ENCODE data around the gene PDE6H. TPM values are rescaled to one million over a fixed set of nuclear protein-coding genes. Genes with fewer than 3 reads are reported as not detected.

Gene PDE6H
- total and polyA plus RNA-seq, 4 donors, result 0.21 to 0.89 (median 0.35) TPM; not detected in 1

GRCh38 chr12:14950421-14950820, 22.4 kb upstream of the PDE6H start:
- no peak for DNase-seq (ENCODE audit: low read depth in 4 of 6, low spot score in 6 of 6)
- Histone ChIP-seq H3K4me1 (ENCODE audit: control insufficient read depth, insufficient read depth, low read length) (peaks cover 3% of the 10 kb centered on the region), H3K27me3 (ENCODE audit: control insufficient read depth, insufficient read depth, low read length) (no peaks in the 10 kb centered on the region), H3K9me3 (ENCODE audit: control insufficient read depth, insufficient read depth, low read length) (no peaks in the 10 kb centered on the region), H3K27ac (ENCODE audit: low read depth, low read length) (no peak overlapping the region), H3K36me3 (ENCODE audit: control insufficient read depth, insufficient read depth, low read length) (no peaks in the 10 kb centered on the region), H3K4me3 (ENCODE audit: low read depth, low read length) (no peak overlapping the region)
- 88% methylated on average over 1 of the region's 4 CpGs for WGBS (ENCODE audit: insufficient coverage)

- Histone ChIP-seq H3K27me3 (ENCODE audit: control insufficient read depth, insufficient read depth, low read length) (no peaks in the 10 kb centered on the region), H3K4me1 (ENCODE audit: control insufficient read depth, insufficient read depth, low read length) (peaks cover 3% of the 10 kb centered on the region), H3K9me3 (ENCODE audit: control insufficient read depth, insufficient read depth, low read length) (no peaks in the 10 kb centered on the region), H3K4me3 (ENCODE audit: low read depth, low read length) (no peak overlapping the region), H3K36me3 (ENCODE audit: control insufficient read depth, insufficient read depth, low read length) (no peaks in the 10 kb centered on the region), H3K27ac (ENCODE audit: low read depth, low read length) (no peak overlapping the region)
- WGBS (ENCODE audit: insufficient coverage), result 76% methylated on average over 5 of the region's 6 CpGs
- no peak for DNase-seq (ENCODE audit: low read depth in 4 of 6, low spot score in 6 of 6)
Measured at GRCh38 chr12:14950982-14951746, 21.7 kb upstream of the PDE6H start.

- Histone ChIP-seq H3K9me3 (ENCODE audit: control insufficient read depth, insufficient read depth, low read length) (no peaks in the 10 kb centered on the region), H3K4me1 (ENCODE audit: control insufficient read depth, insufficient read depth, low read length) (peaks cover 3% of the 10 kb centered on the region), H3K27ac (ENCODE audit: low read depth, low read length) (no peak overlapping the region), H3K4me3 (ENCODE audit: low read depth, low read length) (no peak overlapping the region), H3K36me3 (ENCODE audit: control insufficient read depth, insufficient read depth, low read length) (no peaks in the 10 kb centered on the region), H3K27me3 (ENCODE audit: control insufficient read depth, insufficient read depth, low read length) (no peaks in the 10 kb centered on the region)
- DNase-seq (ENCODE audit: low read depth in 4 of 6, low spot score in 6 of 6), result no peak
- no CpG with 5 or more reads among the region's 1 CpG for WGBS (ENCODE audit: insufficient coverage)
Measured at GRCh38 chr12:14951851-14952250, 21.0 kb upstream of the PDE6H start.

- H3K9me3 ChIP-seq (ENCODE audit: control insufficient read depth, insufficient read depth, low read length), result no peaks in the 10 kb centered on the region
- no peaks in the 10 kb centered on the region for H3K27me3 ChIP-seq (ENCODE audit: control insufficient read depth, insufficient read depth, low read length)
- peak in 3 of 6 donors; percentile 7 to 42 (median 28) for DNase-seq (ENCODE audit: low read depth in 4 of 6, low spot score in 6 of 6)
- no peak overlapping the region for H3K27ac ChIP-seq (ENCODE audit: low read depth, low read length)
- WGBS (ENCODE audit: insufficient coverage), result 83% methylated on average over 5 of the region's 7 CpGs
- no peaks in the 10 kb centered on the region for H3K36me3 ChIP-seq (ENCODE audit: control insufficient read depth, insufficient read depth, low read length)
- no peak overlapping the region for H3K4me3 ChIP-seq (ENCODE audit: low read depth, low read length)
- peaks cover 3% of the 10 kb centered on the region for H3K4me1 ChIP-seq (ENCODE audit: control insufficient read depth, insufficient read depth, low read length)
Measured at GRCh38 chr12:14952299-14952921, 20.4 kb upstream of the PDE6H start.

- no peaks in the 10 kb centered on the region for H3K27me3 ChIP-seq (ENCODE audit: control insufficient read depth, insufficient read depth, low read length)
- H3K27ac ChIP-seq (ENCODE audit: low read depth, low read length), result no peak overlapping the region
- H3K36me3 ChIP-seq (ENCODE audit: control insufficient read depth, insufficient read depth, low read length), result no peaks in the 10 kb centered on the region
- H3K9me3 ChIP-seq (ENCODE audit: control insufficient read depth, insufficient read depth, low read length), result no peaks in the 10 kb centered on the region
- no peak for DNase-seq (ENCODE audit: low read depth in 4 of 6, low spot score in 6 of 6)
- WGBS (ENCODE audit: insufficient coverage), result 100% methylated on average over 1 of the region's 1 CpG
- no peak overlapping the region for H3K4me3 ChIP-seq (ENCODE audit: low read depth, low read length)
- H3K4me1 ChIP-seq (ENCODE audit: control insufficient read depth, insufficient read depth, low read length), result peaks cover 3% of the 10 kb centered on the region
Measured at GRCh38 chr12:14953752-14954151, 19.1 kb upstream of the PDE6H start.

- DNase-seq (ENCODE audit: low read depth in 4 of 6, low spot score in 6 of 6), result no peak
- 93% methylated on average over 1 of the region's 4 CpGs for WGBS (ENCODE audit: insufficient coverage)
- H3K4me1 ChIP-seq (ENCODE audit: control insufficient read depth, insufficient read depth, low read length), result peaks cover 3% of the 10 kb centered on the region
- H3K36me3 ChIP-seq (ENCODE audit: control insufficient read depth, insufficient read depth, low read length), result no peaks in the 10 kb centered on the region
- H3K9me3 ChIP-seq (ENCODE audit: control insufficient read depth, insufficient read depth, low read length), result no peaks in the 10 kb centered on the region
- H3K27me3 ChIP-seq (ENCODE audit: control insufficient read depth, insufficient read depth, low read length), result no peaks in the 10 kb centered on the region
- no peak overlapping the region for H3K4me3 ChIP-seq (ENCODE audit: low read depth, low read length)
- H3K27ac ChIP-seq (ENCODE audit: low read depth, low read length), result no peak overlapping the region
Measured at GRCh38 chr12:14954269-14954668, 18.6 kb upstream of the PDE6H start.

GRCh38 chr12:14956024-14956891, 16.6 kb upstream of the PDE6H start:
- WGBS (ENCODE audit: insufficient coverage), result 86% methylated on average over 7 of the region's 9 CpGs
- H3K4me3 ChIP-seq (ENCODE audit: low read depth, low read length), result no peak overlapping the region

GRCh38 chr12:14956905-14957304, 15.9 kb upstream of the PDE6H start:
- H3K36me3 ChIP-seq (ENCODE audit: control insufficient read depth, insufficient read depth, low read length), result no peaks in the 10 kb centered on the region
- no peaks in the 10 kb centered on the region for H3K27me3 ChIP-seq (ENCODE audit: control insufficient read depth, insufficient read depth, low read length)
- no peak overlapping the region for H3K4me3 ChIP-seq (ENCODE audit: low read depth, low read length)
- peaks cover 3% of the 10 kb centered on the region for H3K4me1 ChIP-seq (ENCODE audit: control insufficient read depth, insufficient read depth, low read length)
- WGBS (ENCODE audit: insufficient coverage), result 100% methylated on average over 1 of the region's 2 CpGs
- H3K9me3 ChIP-seq (ENCODE audit: control insufficient read depth, insufficient read depth, low read length), result no peaks in the 10 kb centered on the region
- DNase-seq (ENCODE audit: low read depth in 4 of 6, low spot score in 6 of 6), result no peak
- H3K27ac ChIP-seq (ENCODE audit: low read depth, low read length), result no peak overlapping the region

More at GRCh38 chr12:14956024-14956891, 16.6 kb upstream of the PDE6H start:
- Histone ChIP-seq H3K27me3 (ENCODE audit: control insufficient read depth, insufficient read depth, low read length) (no peaks in the 10 kb centered on the region), H3K27ac (ENCODE audit: low read depth, low read length) (no peak overlapping the region), H3K4me1 (ENCODE audit: control insufficient read depth, insufficient read depth, low read length) (peaks cover 3% of the 10 kb centered on the region), H3K9me3 (ENCODE audit: control insufficient read depth, insufficient read depth, low read length) (no peaks in the 10 kb centered on the region), H3K36me3 (ENCODE audit: control insufficient read depth, insufficient read depth, low read length) (no peaks in the 10 kb centered on the region)
- peak in 2 of 6 donors; percentile 5 to 11 for DNase-seq (ENCODE audit: low read depth in 4 of 6, low spot score in 6 of 6)

- WGBS (ENCODE audit: insufficient coverage), result 87% methylated on average over 3 of the region's 5 CpGs
- Histone ChIP-seq H3K27me3 (ENCODE audit: control insufficient read depth, insufficient read depth, low read length) (no peaks in the 10 kb centered on the region), H3K27ac (ENCODE audit: low read depth, low read length) (no peak overlapping the region), H3K4me3 (ENCODE audit: low read depth, low read length) (no peak overlapping the region), H3K4me1 (ENCODE audit: control insufficient read depth, insufficient read depth, low read length) (peaks cover under 1% of the 10 kb centered on the region), H3K36me3 (ENCODE audit: control insufficient read depth, insufficient read depth, low read length) (no peaks in the 10 kb centered on the region), H3K9me3 (ENCODE audit: control insufficient read depth, insufficient read depth, low read length) (no peaks in the 10 kb centered on the region)
- DNase-seq (ENCODE audit: low read depth in 4 of 6, low spot score in 6 of 6), result no peak
Measured at GRCh38 chr12:14957551-14958168, 15.2 kb upstream of the PDE6H start.

Data from spinal cord (tissue), 10 donors.